Activated naive CD4-positive, alpha-beta T cell treated with anti-CD3 and anti-CD28 coated beads, Interleukin-2, amount 50 U/mL, for 24 hours (primary cell): Measurements from ENCODE around the gene HS6ST3.

Experiments
- H3K27ac Mint-ChIP-seq: one replicate; pipeline ENCODE4 v1.8.0; 2021; ENCODE audit warnings: mild to moderate bottlenecking, mixed read lengths
- H3K27me3 Mint-ChIP-seq: one replicate; pipeline ENCODE4 v1.8.0; 2021; ENCODE audit warnings: mixed read lengths
- H3K36me3 Mint-ChIP-seq: one replicate; pipeline ENCODE4 v1.8.0; 2021; ENCODE audit warnings: mixed read lengths
- H3K4me1 Mint-ChIP-seq: one replicate; pipeline ENCODE4 v1.8.0; 2021; ENCODE audit warnings: mixed read lengths
- H3K4me3 Mint-ChIP-seq: one replicate; pipeline ENCODE4 v1.8.0; 2021; ENCODE audit warnings: mild to moderate bottlenecking, mixed read lengths
- H3K9me3 Mint-ChIP-seq: one replicate; pipeline ENCODE4 v1.8.0; 2021; ENCODE audit warnings: mixed read lengths

The HS6ST3 gene

DNA sequence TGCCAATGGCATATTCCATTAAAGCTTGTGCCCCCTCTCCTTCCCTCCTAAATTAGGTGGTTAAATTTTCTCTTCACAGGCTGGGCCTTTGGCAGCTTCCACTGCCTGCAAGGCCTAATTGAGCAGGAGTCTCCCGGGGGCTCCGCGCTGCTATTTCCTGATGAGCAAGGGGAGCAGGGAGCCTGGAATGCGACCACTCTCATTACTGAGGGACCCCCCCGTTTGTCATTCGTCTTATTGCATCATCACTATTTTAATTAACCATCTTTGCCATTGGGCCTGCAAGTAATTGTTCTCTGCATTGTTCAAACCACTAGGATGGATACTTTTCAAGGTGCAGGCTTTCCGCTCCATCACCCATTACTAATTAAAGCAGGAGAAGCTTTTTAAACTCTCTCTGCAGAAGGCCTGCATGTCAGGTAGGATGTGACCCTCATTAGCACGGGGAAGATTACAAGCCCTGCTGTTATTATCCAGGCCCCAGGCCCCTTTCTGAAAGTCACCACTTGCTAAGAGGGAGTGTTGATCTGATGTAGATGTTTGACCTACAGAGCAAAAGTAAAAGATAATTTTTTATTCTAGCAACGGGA, 762.0 kb downstream of the HS6ST3 start:
- no peaks in the 10 kb centered on the region for H3K27me3 Mint-ChIP-seq
- H3K4me3 Mint-ChIP-seq: no peak overlapping the region
- H3K36me3 Mint-ChIP-seq: no peaks in the 10 kb centered on the region

DNA sequence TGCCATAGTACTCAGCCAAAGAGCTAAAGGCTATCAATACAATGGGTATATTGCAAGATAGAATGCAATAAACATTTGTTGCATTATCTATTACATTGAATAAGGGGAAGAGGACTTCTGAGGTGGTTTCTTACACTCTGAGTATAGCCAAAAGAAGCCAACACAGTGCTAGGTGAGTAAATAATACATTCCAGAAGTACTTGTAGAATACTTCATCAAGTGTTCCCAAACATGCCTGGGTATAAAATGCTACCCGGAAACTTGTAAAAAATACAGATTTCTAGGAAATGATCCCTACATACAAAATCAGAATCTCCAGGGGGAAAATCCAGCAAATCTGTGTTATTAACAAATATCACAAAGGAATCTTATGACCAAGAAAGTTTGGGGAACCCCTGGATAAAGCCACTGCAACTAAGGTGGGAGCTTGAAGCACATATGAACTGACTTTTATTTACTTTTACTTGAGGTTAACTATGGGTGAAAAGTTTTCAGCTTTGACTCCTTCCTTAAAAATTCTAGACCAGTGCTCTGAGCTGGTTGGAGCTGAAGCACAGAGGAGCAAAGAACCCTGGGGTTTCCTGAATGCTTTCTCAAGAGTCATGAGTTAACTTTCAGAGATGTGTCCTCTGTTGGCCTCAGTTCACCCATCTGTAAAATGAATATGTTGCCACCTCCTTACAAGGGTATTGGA, 768.4 kb downstream of the HS6ST3 start:
- Mint-ChIP-seq H3K36me3 (no peaks in the 10 kb centered on the region), H3K9me3 (no peaks in the 10 kb centered on the region), H3K27ac (no peak overlapping the region), H3K27me3 (no peaks in the 10 kb centered on the region), H3K4me3 (no peak overlapping the region), H3K4me1 (no peaks in the 10 kb centered on the region)

More for the DNA sequence above, 762.0 kb downstream of the HS6ST3 start:
- Mint-ChIP-seq H3K4me1 (no peaks in the 10 kb centered on the region), H3K9me3 (peaks cover 8% of the 10 kb centered on the region), H3K27ac (no peak overlapping the region)

DNA sequence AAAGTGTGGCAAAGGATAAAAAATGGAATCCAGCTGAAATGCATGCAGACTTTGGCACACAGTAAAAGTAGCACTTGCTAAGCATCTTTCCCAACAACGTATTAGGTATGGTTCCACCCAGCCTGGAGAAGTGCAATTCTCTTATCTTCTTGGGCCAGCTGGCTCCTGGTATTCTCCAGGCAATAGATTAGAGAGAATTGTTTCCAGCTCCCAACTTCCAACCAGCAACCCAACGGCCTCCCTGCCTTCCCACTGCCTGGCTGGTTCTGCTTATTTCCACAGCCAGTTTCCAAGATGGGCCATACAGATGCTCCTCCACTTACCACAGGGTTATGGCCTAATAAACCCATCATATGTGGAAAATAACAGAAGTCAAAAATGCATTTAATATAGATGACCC, 771.0 kb downstream of the HS6ST3 start:
- Mint-ChIP-seq H3K36me3 (no peaks in the 10 kb centered on the region), H3K9me3 (no peaks in the 10 kb centered on the region), H3K4me1 (no peaks in the 10 kb centered on the region), H3K4me3 (no peak overlapping the region), H3K27ac (no peak overlapping the region), H3K27me3 (no peaks in the 10 kb centered on the region)

DNA sequence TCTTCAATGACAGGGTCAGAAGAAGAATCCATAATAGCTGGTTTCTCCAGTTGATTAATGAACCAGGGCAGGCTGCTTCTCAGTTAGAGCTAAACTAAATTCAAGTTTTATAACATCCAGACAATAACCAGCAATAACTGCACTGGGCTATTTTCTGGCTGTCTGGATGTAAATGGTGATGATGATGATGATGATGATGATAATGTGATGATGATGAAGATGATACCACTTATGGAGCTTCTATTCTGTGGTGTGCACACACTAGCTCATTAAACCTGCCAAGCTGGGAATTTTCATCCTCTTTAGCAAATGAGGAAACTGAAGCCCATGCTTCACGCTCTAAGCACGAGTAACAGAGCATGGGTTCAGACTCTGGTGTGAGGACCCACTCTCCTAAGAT, 772.2 kb downstream of the HS6ST3 start:
- no peaks in the 10 kb centered on the region for H3K9me3 Mint-ChIP-seq

DNA sequence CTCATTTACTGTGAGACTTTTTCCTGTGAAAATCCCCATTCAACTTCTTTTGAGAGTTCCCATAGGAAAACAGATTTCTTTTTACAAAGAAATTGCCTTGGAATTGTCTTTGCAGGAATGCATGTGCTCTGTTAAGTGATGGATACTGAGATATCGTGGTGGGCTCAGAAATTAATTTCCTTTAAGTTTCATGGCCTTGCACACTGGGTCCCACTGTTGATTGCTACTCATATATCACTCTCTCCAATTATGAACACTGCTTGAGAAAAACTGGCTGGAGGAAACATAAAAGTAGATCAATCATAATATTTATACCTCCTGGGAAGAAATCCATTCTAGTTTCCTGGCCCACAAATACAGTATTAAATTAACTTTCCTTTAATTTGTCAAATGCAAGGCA, 773.1 kb downstream of the HS6ST3 start:
- Mint-ChIP-seq H3K4me3 (no peak overlapping the region), H3K36me3 (no peaks in the 10 kb centered on the region), H3K27ac (no peak overlapping the region), H3K27me3 (no peaks in the 10 kb centered on the region), H3K9me3 (no peaks in the 10 kb centered on the region), H3K4me1 (no peaks in the 10 kb centered on the region)

More for the DNA sequence above, 772.2 kb downstream of the HS6ST3 start:
- Mint-ChIP-seq H3K27ac (no peak overlapping the region), H3K27me3 (no peaks in the 10 kb centered on the region), H3K4me3 (no peak overlapping the region), H3K4me1 (no peaks in the 10 kb centered on the region), H3K36me3 (no peaks in the 10 kb centered on the region)

DNA sequence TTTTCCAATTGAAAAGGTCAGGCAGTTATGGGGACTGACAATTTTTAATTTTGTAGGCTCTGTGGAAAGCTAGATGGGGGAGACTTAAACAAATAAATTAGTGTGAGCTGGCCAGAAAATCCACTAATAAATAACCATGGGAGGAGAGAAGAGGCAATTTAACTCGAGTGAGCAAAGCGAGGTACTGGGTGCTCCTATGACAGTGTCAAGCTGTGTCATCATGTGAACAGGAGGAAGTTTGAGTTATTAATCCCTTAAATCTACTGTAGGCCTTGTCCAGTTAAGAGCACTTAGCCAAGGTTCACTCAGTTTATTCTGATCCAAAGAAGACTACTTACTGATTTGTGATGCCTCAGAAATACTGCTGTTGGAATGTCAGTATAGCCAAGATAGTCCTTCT, 781.6 kb downstream of the HS6ST3 start:
- Mint-ChIP-seq H3K36me3 (no peaks in the 10 kb centered on the region), H3K9me3 (peaks cover 4% of the 10 kb centered on the region), H3K27ac (no peak overlapping the region), H3K4me1 (no peaks in the 10 kb centered on the region), H3K4me3 (no peak overlapping the region), H3K27me3 (no peaks in the 10 kb centered on the region)

DNA sequence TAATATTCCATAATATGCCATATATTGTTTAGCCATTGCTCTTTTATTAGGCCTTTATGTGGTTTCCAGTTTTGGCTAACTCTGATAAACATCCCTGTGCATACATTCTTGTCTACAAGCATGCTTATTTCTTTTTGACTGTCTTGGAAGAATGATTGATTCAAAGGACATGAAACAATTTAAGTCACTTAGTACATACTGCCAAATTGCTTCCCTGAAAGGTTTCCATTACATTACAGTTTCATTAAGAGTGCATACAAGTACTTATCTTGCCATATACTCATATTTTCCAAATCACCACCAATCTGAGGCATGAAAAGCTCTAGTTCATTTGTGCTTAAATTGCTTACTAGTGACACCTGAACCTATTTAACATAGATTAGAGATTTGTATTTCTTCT, 790.5 kb downstream of the HS6ST3 start:
- Mint-ChIP-seq H3K27ac (no peak overlapping the region), H3K4me1 (no peaks in the 10 kb centered on the region), H3K4me3 (no peak overlapping the region), H3K36me3 (no peaks in the 10 kb centered on the region), H3K27me3 (no peaks in the 10 kb centered on the region), H3K9me3 (no peaks in the 10 kb centered on the region)
